GM18511 (cell line): ENCODE measurements around the gene MAD1L1.

ENCODE experiments used
- ATAC-seq: cut with Tn5 transposase; IDR thresholded peaks from one replicate; pipeline ENCODE4 v1.9.1; 2021; ENCODE audit warnings: mild to moderate bottlenecking, moderate library complexity; ENCODE audit not compliant: unreplicated experiment

Gene MAD1L1

DNA sequence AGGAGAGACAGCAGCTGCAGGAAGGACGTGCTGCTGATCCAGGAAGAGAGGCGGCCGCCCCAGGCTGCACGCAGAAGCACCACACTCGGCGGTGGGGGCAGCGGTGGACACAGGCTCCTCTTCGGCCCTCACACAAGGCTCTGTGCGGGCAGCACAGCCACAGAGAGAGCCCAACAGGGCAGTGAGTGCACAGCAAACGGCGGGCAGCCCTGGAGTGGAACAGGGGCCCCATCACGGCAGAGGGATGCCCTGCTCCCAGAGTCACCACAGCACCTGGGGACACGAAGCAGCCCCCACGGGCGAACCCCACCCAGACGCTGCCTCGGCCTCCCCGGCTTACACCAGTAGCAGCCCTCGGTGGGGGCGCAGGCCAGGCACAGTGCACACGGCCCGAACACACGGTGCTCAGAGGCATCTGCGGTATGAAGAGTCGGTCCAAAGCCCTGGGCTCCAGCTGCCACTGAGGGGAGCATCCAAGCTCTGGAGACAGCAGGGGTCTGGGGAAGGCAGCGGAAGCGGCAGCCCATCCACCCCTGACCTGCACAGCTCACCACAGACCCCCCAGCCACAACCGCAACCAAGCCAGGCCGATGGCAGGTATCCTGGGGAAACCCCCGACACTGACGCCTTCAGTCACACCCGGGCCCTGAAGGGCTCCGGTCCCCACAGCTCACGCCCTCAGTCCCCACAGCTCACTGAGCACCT lies 26.1 kb upstream of the MAD1L1 start:
- peak; percentile 89 for ATAC-seq

DNA sequence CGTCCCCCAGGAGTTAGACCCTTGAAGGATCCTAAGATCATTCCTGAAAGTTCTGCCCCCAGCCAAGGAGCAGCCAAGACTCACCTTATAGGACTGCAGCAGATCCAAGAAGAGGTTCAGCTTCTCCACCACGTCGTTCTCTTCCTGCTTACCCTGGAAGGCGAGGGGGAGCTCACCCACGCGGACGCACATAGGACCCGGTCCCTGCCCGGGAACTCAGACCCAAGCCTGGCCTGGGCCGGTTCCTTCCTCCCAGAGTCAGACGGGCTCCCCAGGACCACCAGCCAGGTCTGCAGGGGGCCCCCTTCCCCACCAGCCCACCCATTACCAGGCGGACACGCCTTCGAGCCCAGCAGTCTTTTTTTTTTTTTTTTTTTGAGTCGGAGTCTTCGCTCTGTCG lies 24.9 kb upstream of the MAD1L1 start:
- ATAC-seq, result no peak

DNA sequence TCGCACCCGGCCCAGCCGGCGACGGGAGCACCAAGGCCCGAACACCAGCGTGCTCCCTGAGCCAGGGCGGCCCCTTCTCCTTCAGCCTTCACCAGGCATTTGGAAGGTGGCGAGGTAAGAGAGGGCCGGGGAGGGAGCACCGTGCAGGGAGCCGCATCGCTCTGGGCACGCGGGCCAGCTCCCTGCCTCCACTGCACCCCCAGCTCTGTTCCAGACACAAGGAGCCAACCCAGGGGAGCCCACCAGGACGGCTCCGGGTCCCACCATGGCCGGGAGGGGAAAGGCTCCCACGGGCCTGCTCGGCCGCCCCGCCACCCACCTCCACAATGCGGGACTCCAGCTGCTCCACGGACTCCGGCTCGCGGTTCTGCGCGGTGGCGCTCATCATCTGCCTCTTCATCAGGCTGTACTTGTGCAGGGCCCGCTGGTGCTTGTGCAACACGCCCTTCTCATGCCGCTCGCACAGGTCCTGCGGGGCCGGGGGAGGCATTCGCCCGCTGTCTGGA lies 24.4 kb upstream of the MAD1L1 start:
- no peak for ATAC-seq

DNA sequence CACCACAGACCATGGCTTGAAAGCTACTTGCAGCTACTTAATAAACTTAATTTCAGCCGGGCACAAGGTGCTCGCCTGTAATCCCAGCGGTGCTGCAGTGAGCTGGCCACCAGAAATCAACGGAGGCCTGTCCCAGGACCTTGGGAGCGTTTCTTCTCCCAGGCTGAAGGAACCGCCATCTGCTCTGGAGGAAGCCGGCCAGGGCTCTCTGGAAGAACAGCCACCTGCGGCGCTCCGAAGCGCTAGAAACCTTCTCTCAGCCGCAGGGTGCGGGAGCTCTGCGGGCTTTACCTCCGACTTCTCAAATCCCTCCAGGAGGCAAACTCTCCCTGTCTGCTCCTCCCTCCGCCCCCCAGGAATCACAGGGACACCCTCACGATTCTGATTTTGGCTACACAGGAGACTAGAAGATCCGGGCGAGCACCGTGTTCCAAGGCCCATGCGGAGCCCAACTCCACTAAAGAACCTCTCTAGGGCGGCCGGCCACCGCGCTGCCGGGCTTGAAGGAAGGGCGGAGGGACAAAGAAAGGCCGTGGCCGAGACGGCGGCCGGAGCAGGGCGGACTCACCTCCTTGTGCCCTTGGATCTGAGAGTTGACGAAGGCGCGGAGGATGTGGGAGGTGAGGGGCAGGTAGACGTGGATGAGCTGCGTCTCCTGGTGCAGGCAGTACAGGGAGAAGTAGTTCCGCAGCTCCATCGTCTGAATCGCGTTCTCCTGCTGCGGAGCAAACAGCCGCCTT lies 23.7 kb upstream of the MAD1L1 start:
- ATAC-seq, result no peak

DNA sequence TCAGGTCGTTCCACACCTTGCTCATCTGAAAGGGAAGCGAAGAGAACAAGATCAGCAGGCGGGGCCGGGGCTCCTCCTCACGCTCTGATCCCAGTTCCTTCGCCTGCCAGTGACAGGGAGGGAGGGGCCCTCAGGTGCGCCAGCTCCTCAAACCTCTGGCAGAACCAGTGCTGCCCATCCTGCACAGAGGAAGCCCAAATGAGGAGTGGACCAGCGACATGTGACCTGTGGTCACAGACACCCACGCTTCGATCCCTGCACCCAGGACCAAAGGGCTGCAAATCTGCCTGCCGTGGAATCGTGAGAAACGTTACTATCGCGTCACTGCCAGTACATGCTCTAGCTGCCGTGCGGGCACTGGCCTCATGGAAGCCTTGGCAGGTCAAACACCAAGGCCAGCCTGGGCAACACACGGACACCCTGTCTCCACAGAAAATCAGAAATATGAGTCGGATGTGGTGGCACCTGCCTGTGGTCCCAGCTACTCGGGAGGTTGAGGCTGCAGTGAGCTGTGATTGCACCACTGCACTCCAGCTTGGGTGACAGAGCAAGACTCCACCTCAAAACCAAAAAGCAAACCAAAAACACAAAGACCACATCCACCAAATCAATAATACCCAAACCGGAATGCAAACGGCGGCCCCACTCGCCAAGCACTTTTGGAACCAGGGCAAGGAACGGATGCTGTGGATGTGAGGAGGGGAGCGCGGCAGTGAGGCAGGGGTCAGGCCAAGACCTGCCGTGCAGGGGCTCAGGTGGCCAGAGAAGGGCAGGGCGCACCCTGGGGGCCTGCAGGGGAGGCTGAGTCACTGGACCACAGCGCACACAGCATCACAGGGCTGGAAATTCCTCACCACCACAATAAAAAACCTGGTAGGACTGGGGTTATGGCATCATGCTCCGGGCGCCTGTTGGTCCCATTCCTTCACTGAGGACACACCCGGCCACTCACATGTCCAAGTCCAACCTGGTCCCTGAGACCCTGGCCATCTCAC lies 22.7 kb upstream of the MAD1L1 start:
- no peak for ATAC-seq

DNA sequence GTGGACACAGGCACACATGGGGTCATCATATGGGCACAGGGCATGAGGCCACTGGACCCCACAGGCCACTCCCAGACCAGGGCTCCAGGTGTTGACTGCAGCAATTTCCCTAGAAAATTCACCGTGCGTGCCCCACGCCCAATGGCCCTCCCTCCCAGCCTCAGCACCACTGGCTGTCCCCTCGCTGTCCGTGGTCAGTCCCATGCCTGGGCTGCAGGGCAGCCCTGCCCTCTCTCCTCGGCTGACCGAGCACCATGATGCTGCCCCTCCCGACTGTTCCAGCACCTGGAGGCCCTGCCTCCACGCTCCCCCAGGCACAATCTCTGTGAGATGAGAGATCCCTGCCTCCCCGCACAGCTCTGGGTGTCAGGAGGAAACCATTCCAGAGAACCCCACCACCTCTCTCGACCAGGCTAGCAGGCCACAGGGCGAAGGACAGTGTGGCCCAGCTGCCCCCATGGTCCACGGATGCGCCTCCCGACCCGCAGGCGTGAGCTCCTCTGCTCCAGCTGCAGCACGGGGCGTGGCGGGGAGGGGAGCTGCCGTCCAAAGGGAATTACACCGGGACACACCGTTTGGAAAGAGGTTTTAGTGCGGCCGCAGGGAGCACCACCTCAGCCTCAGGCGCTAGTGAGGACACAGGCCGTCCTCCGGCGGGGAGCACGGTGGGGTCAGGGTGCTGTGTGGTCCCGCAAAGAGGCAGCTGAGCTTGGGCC lies 21.8 kb upstream of the MAD1L1 start:
- no peak for ATAC-seq

DNA sequence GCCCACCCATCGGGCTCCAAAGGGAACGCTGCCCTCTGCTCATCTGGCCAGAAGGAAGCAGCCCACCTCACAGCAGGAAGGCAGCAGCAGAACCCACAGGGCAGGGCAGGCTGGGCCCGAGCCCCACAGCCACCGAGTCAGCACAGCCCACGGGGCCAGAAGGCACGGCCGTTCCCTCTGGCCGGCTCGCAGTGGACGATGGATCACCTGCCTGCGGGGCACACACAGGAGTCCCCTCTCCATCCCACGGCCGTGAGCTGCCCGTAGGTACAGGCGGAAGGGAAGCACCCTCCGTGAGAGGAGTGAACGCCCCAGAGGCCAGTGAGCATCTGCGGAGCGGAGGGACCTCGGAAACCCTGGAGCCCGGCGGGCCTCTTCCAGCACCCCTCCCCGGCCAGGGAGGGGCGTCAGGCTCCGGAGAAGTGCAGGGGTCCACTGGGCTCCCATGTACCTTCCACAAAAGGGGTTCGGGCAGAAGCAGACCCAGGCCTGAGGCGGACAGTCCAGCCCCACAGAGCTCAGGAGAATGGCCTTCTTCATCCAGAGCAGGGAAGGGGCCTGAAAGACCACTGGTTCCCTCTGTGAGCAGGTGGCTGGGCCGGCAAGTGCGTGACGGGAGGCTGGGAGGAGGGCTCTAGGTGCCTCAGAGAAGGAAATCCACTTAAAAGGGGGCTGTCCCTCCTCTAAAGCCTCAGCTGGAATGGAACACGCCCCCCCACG lies 20.9 kb upstream of the MAD1L1 start:
- no peak for ATAC-seq

DNA sequence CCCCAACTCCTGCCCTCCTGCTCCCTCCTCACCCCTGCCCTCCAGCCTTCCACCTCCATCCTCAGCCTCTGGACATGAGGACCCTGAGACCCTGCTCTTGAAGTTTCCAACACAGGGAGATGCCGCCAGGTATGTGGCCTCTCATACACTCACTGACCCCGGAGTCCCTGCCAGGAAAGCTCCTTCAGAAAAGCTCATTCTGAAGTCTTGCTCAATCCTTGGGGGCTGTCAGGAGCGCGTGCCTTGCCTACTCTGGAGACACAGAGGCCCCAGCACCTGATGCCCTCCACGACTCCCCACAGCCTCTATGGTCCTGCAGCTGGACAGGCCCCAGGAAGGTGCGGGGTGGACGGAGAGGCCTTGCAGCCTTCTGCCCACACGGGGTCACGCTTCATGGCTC lies 20.3 kb upstream of the MAD1L1 start:
- no peak for ATAC-seq

DNA sequence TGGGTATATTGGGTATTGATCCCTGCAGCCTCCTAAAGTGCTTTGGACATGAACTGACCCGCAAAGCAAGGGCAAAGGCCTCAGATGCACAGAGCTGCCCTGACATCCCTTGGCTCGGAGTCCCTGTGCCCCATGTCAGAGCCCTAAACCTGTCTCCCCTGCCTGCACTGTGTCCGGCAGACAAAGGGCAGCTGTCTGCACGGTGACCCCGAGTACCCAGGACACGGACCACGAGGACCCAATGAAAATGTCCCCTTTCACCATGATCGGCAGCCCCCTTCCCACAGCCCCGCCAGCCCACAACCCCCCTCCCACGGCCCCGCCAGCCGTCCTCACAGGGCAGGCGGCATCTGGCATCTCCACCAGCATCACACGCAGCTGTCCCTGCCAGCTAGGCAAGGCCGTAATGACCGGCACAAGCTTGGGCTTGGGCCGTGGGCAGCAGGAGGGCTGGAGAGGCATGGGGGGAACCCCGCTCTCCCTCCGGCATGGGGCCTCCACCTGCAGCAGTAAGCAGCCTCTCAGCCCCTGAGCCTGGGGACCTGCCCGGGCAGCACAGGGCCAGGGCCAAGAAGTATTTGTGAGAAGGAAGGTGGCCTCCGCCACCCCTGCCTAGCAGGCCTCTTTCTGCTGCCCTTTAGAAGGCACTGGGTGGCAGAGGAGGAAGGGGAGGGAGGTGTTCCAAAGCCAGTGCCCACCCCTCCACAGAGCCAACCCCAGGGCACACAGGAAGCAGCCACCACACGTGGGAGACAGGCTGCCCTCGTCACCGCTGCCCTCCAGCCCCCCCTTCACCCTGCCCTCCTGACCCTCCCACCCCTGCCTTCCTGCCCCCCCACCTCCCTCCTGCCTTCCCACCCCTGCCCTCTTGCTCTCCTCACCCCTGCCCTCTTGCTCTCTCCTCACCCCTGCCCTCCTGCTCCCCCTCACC lies 19.4 kb upstream of the MAD1L1 start:
- ATAC-seq, result no peak

DNA sequence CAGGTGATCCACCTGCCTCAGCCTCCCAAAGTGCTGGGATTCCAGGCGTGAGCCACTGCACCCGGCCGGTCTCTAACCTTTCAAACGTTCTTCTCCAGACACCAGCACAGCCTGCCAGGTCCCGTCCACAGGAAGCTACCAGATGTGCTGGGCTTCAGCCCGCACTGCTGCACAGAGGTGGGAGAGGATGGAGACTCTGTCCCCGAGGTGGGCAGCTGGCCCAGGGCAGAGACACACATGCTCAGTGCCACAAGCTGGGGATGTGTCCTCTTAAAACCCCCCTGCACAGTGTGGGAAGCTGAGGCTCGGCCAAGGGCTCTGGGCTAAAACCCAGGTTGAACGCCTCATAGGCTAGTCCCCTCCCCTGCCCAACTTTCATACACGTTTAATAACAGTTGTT lies 18.6 kb upstream of the MAD1L1 start:
- ATAC-seq, result no peak

DNA sequence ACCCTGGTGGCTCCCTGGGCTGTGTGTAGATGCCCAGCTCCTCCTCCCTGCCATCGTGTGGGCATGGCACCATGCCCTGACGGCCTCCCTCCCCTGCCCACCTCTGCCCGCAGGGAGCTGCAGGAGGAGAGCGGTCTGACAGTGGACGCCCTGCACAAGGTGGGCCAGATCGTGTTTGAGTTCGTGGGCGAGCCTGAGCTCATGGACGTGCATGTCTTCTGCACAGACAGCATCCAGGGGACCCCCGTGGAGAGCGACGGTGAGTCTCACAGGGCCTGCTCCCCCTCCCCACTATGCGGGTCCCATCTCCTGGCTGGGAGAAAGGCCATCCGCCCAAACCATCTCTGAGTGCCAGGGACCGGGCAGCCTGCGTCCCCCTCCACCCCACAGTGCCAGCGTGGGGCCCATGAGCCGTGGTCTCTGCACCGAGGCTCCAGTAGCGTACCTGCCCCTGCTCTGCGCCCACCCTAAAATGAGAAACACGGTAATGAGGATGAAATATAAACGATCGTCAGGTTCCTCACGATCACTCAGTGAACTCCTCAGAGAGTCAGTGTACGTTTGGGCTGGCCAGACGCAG lies 17.1 kb upstream of the MAD1L1 start:
- no peak for ATAC-seq

DNA sequence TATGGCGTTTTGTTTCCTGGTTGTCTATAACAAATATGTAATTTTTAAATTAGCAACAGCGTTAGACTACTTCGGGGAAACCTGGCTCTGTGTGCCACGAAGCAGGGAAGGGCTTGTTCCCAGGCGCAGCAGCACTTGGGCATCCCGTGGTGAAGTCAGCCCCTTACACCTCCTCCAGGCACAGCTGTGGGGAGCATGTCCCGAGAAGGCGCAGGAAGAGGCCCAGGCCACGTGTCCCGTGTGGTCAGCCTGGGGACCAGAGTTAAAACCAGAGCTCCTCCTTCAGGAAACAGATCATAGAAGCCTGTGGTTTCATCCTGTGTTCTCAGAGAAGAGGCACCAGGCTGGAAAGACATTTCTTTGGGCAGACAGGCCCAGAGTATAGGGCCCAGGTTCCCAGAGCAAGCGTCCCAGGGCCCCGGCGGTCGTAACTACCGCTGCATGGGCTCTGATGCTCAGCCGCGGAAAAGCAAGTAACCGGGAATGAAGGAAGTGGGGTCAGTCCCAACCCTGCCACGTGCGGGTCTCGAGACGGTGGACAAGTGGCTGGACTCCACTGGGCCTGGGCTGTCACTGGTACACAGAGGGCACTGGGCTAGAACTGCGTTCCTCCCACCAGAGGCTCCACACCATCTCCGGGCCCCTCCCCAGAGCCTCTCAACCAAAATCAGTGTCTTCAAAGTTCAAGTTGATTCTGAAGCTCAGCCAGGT lies 16.4 kb upstream of the MAD1L1 start:
- peak; percentile 74 for ATAC-seq

DNA sequence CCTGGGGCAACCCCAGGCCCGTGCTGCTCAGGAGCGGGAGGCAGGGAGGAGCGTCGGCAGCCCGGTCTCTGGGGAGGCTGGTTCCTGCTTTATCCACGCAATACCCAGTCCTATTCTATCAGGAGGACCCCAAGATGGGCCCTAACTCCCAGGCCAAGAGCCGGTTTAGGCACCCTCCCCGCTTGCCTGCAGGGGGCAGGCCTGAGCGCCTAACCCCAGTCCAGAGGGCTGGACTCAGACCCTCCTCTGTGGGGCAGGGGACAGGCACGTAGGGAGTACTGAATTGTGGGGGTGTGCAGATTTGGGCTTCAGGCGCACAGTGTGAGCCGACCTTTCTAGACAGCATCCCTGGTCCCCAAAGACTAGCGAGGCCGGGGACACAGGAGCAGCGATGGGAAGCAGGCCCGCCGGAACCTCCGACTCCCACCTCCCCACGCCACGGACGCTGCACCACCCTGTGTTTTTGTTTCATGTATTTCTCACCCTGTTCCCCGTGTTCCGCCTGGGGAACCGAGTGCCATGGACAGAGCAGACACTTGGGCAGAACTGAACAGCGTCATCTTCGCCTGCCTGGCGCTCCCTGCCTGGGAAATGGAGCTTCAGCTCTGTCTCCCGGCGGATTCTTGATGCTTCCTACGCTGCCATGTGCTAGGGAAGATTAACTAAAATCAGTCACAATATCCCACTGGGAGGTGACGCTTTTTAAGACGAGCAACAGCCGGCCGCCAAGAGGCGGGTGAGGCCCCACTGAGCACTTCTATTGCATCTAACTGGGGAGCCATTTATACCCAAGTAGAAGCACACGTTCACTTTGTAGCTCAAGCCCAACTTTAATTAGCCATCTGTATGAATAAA lies 14.6 kb upstream of the MAD1L1 start:
- ATAC-seq, result no peak

DNA sequence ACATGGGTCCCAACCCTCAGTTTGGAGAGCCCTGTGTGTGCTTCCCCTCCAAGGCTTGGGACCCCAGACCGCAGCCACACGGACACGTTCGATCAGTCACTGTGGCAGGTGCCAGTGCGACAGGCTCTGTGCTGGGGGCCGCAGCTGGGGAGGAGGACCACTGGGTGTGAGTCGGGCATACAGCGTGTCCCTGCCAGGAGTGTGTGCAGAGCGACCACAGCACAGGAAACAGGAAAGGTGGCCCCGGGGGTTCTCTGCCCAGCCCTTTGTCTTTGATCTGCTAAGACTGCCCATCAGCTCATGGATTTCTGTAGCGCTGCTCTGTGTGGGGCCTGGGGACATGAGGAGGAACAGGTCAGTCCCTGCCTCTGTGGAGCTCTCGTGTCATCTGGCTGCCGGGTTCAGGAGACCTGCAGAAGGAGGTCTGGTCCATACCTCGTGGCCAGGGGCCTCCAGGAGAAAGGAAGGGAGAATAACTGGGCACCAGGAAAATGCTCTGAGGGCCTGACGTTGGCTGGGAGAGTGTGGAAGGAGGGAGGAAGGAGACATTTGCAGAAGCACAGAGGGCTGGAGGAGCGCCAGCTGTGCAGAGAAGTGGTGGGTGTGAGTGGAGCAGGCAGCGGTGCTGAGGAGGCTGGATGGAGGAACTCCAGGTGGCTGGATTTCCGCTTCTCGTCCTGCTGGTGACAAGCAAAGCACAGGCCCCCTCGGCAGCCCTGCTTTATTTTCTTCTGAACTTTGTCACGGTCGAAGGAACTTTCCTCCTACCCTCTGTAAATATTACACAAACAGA lies 13.3 kb upstream of the MAD1L1 start:
- ATAC-seq, result no peak

DNA sequence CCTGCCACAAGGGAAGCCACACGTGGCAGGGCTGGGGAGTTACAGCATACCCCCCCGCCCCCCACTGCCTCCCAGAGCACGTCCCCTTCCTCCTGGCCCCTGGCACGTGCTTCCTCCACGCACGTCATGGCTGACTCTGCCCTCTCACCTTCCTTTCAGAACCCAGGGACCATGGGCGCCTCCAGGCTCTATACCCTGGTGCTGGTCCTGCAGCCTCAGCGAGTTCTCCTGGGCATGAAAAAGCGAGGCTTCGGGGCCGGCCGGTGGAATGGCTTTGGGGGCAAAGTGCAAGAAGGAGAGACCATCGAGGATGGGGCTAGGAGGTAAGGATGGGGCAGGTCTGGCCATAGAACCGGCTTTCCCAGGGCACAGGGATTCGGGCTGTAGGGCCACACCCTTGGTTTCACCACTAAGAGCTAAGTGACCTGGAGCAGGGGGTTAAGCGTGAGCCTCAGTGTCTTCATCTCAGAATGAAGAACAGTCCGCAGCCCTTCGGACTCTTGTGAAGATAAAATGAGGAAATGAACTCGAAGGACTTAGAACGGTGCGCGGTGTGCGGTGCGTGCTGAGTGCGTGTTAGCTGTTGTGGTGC lies 11.8 kb upstream of the MAD1L1 start:
- ATAC-seq, result no peak

DNA sequence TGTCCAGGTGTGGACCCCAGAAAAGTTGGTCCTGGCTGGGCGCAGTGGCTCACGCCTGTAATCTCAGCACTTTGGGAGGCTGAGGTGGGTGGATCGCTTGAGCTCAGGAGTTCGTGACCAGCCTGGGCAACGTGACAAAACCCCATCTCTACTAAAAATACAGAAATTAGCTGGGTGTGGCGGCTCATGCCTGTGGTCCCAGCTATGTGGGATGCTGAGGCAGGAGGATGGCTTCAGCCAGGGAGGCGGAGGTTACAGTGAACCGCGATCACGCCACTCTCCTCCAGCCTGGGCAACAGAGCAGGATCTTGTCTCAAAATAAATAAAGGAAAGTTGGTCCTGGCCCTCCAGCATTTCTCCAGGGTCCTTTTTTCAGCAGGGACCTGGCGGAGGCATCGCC lies 10.7 kb upstream of the MAD1L1 start:
- no peak for ATAC-seq
